BJ (cell line): ENCODE data around the gene ZNF445. TPM values are rescaled to one million over a fixed set of nuclear protein-coding genes. Genes with fewer than 3 reads are reported as not detected.
"Not testable (repeated sequence)": the region's sequence is repeated elsewhere in the genome, so short reads cannot be mapped to it uniquely, and the experiment has no call there.

Experiments used
- CTCF ChIA-PET: fragments of 350-600 bp; formaldehyde crosslinking; extraction: SDS; loops from one replicate; lab custom pipeline; 2021; ENCODE audit warnings: antibody characterized with exemption, inconsistent platforms; lab: Yijun Ruan, JAX
- POLR2A ChIA-PET: fragments of 300-600 bp; sonication (Branson Sonifier 250); formaldehyde crosslinking; extraction: SDS; loops from one replicate; lab custom pipeline; 2021; ENCODE audit warnings: antibody characterized with exemption; lab: Charles Lee
- DNase-seq: peaks from one replicate; pipeline ENCODE4 v3.0.0-alpha.2; 2011; ENCODE audit warnings: low read depth
- H3K27me3 ChIP-seq: 2 replicates; pipeline ENCODE4 v1.6.0; 2011; ENCODE audit warnings: low read length; ENCODE audit not compliant: control insufficient read depth, insufficient read depth
- H3K36me3 ChIP-seq: 2 replicates; pipeline ENCODE4 v1.5.1; 2011; ENCODE audit warnings: low read length; ENCODE audit not compliant: control insufficient read depth, insufficient read depth
- H3K4me3 ChIP-seq: 2 replicates; pipeline ENCODE4 v1.5.1; 2011; ENCODE audit warnings: low read depth, mild to moderate bottlenecking, control low read depth, low read length
- CTCF ChIP-seq: IDR thresholded peaks from 2 replicates; pipeline ENCODE4 v1.5.1; 2011; ENCODE audit warnings: low read depth, mild to moderate bottlenecking, control low read depth, inconsistent platforms, low read length, moderate library complexity; ENCODE audit not compliant: insufficient read depth
- polyA plus RNA-seq: library from polyadenylated mRNA; depleted of rRNA; stranded (reverse); fragments of >200 nt; gene quantifications from 2 replicates; pipeline ENCODE4 v1.2.3, GENCODE V29; 2011

ZNF445 gene
- polyA plus RNA-seq, 1 experiment = 2.7 TPM

DNA sequence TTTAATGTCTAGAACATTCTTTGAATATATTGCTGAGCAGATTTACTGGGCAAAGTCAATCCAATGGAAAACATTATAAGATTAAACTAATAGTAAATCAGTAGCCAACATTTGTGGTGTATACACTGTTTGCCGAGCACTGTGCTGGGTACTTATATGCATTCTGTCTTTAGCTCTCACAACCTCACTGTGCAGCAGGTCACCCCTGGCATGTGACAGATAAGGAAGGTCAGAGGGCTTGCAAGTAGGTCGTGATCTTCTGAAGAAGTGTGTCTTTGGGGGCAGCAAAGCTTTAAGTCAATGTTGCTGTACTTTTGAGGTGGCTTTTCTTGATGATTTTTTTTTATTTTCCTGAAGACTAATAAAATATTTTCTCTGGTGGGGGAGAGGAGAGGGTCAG is 76.7 kb downstream of the ZNF445 start:
- ChIA-PET CTCF (no interaction called here), POLR2A (no interaction called here)
- DNase-seq = no peak
- TF ChIP-seq CTCF = no peak
- peaks cover 2% of the 10 kb centered on the region; the same call in 1 of the 2 replicates for H3K36me3 ChIP-seq
- H3K4me3 ChIP-seq = no peak overlapping the region
- H3K27me3 ChIP-seq = no peaks in the 10 kb centered on the region

GRCh38 chr3:44398853-44399252 is 78.6 kb downstream of the ZNF445 start:
- Histone ChIP-seq H3K36me3 (peaks cover 2% of the 10 kb centered on the region; the same call in 1 of the 2 replicates), H3K27me3 (no peaks in the 10 kb centered on the region), H3K4me3 (no peak overlapping the region)
- no peak for TF ChIP-seq CTCF
- ChIA-PET POLR2A (no interaction called here), CTCF (no interaction called here)
- DNase-seq = no peak

DNA sequence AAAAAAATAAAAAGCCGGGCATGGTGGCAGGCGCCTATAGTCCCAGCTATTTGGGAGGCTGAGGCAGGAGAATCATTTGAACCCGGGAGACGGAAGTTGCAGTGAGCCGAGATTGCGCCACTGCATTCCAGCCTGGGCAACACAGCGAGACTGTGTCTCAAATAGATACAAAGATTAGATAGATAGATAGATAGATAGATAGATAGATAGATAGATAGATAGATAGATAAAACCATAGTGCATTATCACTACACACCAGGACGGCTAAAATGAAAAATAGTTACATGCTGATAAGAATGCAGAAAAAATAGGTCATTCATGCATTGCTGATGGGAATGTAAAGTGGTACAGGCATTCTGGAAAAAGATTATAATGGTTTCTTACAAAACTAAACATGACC is 79.2 kb downstream of the ZNF445 start:
- POLR2A ChIA-PET, H3K36me3 ChIP-seq, H3K27me3 ChIP-seq, DNase-seq, CTCF ChIA-PET, H3K4me3 ChIP-seq: not testable (repeated sequence)

- no peak for DNase-seq
- POLR2A ChIA-PET = no interaction called here
- TF ChIP-seq CTCF = no peak
- Histone ChIP-seq H3K36me3 (peaks cover 2% of the 10 kb centered on the region; the same call in 1 of the 2 replicates), H3K4me3 (no peak overlapping the region), H3K27me3 (no peaks in the 10 kb centered on the region)
- CTCF ChIA-PET = interaction anchor here (0.6 to 0.7 kb wide), 2 partner anchors 9 to 126 kb away, joined by 3 to 5 read pairs; no protein-coding TSS in a partner anchor
Measured at GRCh38 chr3:44396200-44397171, 81.0 kb downstream of the ZNF445 start.

GRCh38 chr3:44395714-44396113 is 81.8 kb downstream of the ZNF445 start:
- no peak for TF ChIP-seq CTCF
- Histone ChIP-seq H3K36me3 (peaks cover under 1% of the 10 kb centered on the region; the same call in 1 of the 2 replicates), H3K27me3 (no peaks in the 10 kb centered on the region), H3K4me3 (no peak overlapping the region)
- ChIA-PET POLR2A (no interaction called here), CTCF (interaction anchor here (0.7 kb wide), 1 partner anchor 8 kb away, joined by 5 read pairs; no protein-coding TSS in a partner anchor)
- no peak for DNase-seq
